Measurements from ENCODE around the gene G6PD.
"Not testable (repeated sequence)": the region's sequence is repeated elsewhere in the genome, so short reads cannot be mapped to it uniquely, and the experiment has no call there.

G6PD gene

DNA sequence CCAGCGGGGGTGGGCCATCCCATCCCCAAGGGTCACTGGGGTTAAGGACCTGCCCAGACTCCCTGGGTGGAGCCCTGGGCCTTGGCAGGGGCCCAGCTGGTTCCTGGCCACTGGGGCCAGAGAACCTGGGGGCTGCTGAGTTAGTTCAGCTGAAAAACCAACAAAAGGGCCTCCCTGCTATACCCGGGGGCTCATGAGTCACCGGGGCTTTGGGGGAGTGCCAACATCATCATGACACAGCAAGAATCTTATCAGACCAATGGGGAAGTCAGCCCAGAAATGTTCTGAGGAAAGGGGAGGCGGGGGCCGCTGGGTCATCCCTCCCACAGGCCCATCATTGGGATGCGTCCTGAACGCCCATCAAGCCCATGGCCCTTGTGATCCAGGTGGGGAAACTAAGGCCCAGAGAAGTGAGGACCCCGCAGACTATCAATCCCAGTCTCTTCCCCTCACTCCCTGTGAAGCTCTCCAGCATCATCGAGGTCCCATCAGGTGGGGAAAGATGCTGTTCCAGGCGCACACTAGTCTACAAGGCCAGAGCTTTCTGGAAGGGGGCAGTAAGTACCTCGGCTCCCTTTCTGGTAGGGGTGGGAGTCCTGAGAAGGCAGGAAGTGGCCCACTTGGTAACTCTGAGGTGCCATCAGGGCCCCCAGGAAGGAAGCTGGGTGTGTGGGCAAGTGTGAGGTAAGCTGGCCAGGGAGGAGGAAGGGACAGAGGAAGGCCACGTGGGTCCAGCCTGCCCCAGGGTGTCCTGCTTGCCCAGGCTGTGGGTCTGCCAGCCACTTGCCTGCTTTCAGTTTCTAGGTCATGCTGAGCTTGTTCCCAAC lies 4.5 kb downstream of the G6PD start:
- no peak overlapping the region for H3K27ac ChIP-seq
- TF ChIP-seq CTCF (IDR thresholded peaks at IDR 0.05) (no peak), ZFX (IDR thresholded peaks at IDR 0.05; ENCODE audit: borderline replicate concordance) (no peak)

- H3K27ac ChIP-seq, result no peak overlapping the region
Measured at GRCh38 chrX:154541589-154541895, 5.1 kb downstream of the G6PD start.

GRCh38 chrX:154540897-154541535 lies 5.6 kb downstream of the G6PD start:
- TF ChIP-seq ZFX (IDR thresholded peaks at IDR 0.05; ENCODE audit: borderline replicate concordance) (no peak), CTCF (IDR thresholded peaks at IDR 0.05) (no peak)
- no peak overlapping the region for H3K27ac ChIP-seq

More at GRCh38 chrX:154541589-154541895, 5.1 kb downstream of the G6PD start:
- no peak for TF ChIP-seq CTCF (IDR thresholded peaks at IDR 0.05)
- TF ChIP-seq ZFX (IDR thresholded peaks at IDR 0.05; ENCODE audit: borderline replicate concordance), result no peak

GRCh38 chrX:154540365-154540764 lies 6.3 kb downstream of the G6PD start:
- not testable (repeated sequence) for H3K27ac ChIP-seq

DNA sequence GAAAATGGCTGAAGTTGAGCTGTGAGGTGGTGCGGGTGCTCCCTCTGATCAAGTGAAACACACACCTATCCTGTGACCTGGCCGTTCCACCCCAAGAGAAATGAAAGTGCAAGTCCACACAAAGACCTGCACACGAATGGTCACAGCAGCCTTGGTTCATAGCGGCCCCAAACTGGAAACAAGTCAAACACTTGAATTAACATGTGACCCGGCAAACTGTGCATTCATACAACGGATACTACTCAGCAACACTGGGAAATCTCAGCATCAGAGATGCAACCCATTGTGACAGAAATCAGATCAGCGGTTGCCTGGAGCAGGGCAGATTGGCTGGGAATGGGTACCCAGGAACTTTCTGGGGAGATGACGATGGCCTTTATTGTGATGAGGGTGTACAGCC lies 7.6 kb downstream of the G6PD start:
- no peak overlapping the region for H3K27ac ChIP-seq
- TF ChIP-seq ZFX (IDR thresholded peaks at IDR 0.05; ENCODE audit: borderline replicate concordance) (no peak), CTCF (IDR thresholded peaks at IDR 0.05) (no peak)

GRCh38 chrX:154535892-154536291 lies 10.8 kb downstream of the G6PD start:
- TF ChIP-seq ZFX (IDR thresholded peaks at IDR 0.05; ENCODE audit: borderline replicate concordance) (no peak), CTCF (IDR thresholded peaks at IDR 0.05) (no peak)
- no peak overlapping the region for H3K27ac ChIP-seq

DNA sequence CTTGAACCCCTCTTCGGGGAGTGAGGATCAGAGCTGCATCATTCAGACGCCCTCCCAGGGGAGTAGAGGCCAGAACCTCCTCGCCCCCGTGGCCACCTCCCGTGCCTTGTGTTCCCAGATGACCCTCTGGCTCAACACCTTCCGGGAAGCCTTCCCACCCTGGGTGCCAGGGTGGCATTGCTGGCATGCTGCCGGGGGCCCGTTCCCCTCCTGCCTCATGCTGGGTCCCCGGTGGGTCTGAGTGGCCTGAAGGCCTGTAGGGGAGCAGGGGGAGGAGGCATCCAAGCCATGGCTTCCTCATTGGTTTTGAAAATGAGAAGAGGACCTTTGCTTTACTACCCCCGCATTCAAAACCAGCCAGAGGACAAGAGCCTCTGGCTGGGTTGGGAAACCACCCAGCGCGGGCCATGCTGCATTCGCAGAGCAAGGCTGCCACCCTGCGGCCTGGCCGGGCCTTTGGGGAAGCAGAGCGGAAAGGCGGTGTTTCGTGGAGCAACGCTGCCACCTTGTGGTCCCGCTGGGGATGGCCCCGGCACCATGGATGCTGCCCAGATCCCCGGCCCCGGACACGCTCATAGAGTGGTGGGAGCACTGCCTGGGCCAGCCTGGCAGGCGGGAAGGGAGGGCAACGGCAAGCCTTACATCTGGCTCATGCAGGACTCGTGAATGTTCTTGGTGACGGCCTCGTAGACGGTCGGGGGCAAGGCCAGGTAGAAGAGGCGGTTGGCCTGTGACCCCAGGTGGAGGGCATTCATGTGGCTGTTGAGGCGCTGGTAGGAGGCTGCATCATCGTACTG lies 11.9 kb downstream of the G6PD start:
- TF ChIP-seq ZFX (IDR thresholded peaks at IDR 0.05; ENCODE audit: borderline replicate concordance) (no peak), CTCF (IDR thresholded peaks at IDR 0.05) (peak; percentile 86)
- no peak overlapping the region for H3K27ac ChIP-seq
